GM23338 (cell line): ENCODE results near the gene TEKT4.

ENCODE experiments used
- CREB1 ChIP-seq: fragments of 250-450 bp; sonication (Bioruptor Pico); IDR thresholded peaks from 2 replicates; pipeline ENCODE4 v1.5.0; 2020; ENCODE audit warnings: low read depth, mild to moderate bottlenecking, moderate library complexity
- EZH2 ChIP-seq: fragments of 200-600 bp; sonication (generic); IDR thresholded peaks from one replicate; pipeline ENCODE4 v1.8.0; 2017; ENCODE audit warnings: antibody characterized with exemption, mild to moderate bottlenecking, low read depth; ENCODE audit not compliant: unreplicated experiment
- EZH2phosphoT487 ChIP-seq: fragments of 200-600 bp; sonication (generic); IDR thresholded peaks from one replicate; pipeline ENCODE4 v1.8.1; 2018; ENCODE audit warnings: antibody characterized with exemption; ENCODE audit not compliant: unreplicated experiment
- JUNB ChIP-seq: IDR thresholded peaks from one replicate; pipeline ENCODE4 v1.6.1; 2016; ENCODE audit warnings: antibody characterized with exemption; ENCODE audit not compliant: unreplicated experiment
- NANOG ChIP-seq: IDR thresholded peaks from 2 replicates; pipeline ENCODE4 v1.6.1; 2016; ENCODE audit warnings: antibody characterized with exemption, borderline replicate concordance
- POLR2AphosphoS5 ChIP-seq: IDR thresholded peaks from 2 replicates; pipeline ENCODE4 v1.6.1; 2016; ENCODE audit warnings: antibody characterized with exemption, low read depth
- STAT1 ChIP-seq: IDR thresholded peaks from one replicate; pipeline ENCODE4 v1.6.1; 2016; ENCODE audit warnings: antibody characterized with exemption; ENCODE audit not compliant: unreplicated experiment
- ZNF331 ChIP-seq: fragments of 250-450 bp; sonication (Bioruptor Pico); IDR thresholded peaks from 2 replicates; pipeline ENCODE4 v1.5.0; 2020; ENCODE audit warnings: low read depth, mild to moderate bottlenecking, moderate library complexity
- TF ChIP-seq, protein P1 (sequence below), 2 experiments: fragments of 200-600 bp in 1 of 2; sonication (generic) in 1 of 2; conservative IDR thresholded peaks; 2 replicates each; pipeline versions ENCODE4 v1.5.1 to v1.6.1; 2016 to 2017; ENCODE audit warnings: antibody characterized with exemption in 2 of 2, low read depth in 2 of 2, mild to moderate bottlenecking in 2 of 2, moderate library complexity in 1 of 2
- TF ChIP-seq, protein P2 (sequence below): fragments of 250-450 bp; sonication (Bioruptor Pico); IDR thresholded peaks from 2 replicates; pipeline ENCODE4 v1.5.0; 2020; ENCODE audit warnings: mild to moderate bottlenecking, moderate library complexity
- TF ChIP-seq, protein P3 (sequence below): IDR thresholded peaks from 2 replicates; pipeline ENCODE4 v1.6.1; 2016; ENCODE audit warnings: antibody characterized with exemption
- TF ChIP-seq, protein P4 (sequence below): IDR thresholded peaks from one replicate; pipeline ENCODE4 v1.6.1; 2018; ENCODE audit warnings: antibody characterized with exemption; ENCODE audit not compliant: unreplicated experiment

DNA sequence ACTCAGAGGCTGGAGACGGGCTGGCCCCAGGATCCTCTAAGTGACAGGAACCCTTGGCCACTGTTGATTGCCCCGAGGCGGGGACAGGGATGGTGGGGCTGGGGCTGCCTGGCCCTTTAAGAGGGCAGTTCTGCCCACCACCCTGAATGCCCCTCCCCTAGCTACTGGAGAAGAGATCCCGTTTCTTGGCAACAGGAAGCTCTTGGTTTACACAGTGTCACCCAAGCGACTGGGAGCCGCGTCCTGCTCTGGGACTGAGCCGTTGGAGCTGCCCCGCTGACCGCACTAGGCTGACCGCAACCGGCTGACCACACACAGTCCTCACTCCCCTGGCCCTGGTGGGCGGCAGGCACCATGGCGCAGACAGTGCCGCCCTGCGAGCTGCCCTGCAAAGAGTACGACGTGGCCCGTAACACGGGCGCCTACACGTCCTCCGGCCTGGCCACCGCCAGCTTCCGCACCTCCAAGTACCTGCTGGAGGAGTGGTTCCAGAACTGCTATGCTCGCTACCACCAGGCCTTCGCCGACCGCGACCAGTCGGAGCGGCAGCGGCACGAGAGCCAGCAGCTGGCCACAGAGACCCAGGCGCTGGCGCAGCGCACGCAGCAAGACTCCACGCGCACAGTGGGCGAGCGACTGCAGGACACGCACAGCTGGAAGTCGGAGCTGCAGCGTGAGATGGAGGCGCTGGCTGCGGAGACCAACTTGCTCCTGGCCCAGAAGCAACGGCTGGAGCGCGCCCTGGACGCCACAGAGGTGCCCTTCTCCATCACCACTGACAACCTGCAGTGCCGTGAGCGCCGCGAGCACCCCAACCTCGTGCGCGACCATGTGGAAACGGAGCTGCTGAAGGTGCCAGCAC is at the start of gene TEKT4:
- TF ChIP-seq POLR2AphosphoS5, result no peak
- no peak for TF ChIP-seq JUNB
- TF ChIP-seq, protein P1, sequence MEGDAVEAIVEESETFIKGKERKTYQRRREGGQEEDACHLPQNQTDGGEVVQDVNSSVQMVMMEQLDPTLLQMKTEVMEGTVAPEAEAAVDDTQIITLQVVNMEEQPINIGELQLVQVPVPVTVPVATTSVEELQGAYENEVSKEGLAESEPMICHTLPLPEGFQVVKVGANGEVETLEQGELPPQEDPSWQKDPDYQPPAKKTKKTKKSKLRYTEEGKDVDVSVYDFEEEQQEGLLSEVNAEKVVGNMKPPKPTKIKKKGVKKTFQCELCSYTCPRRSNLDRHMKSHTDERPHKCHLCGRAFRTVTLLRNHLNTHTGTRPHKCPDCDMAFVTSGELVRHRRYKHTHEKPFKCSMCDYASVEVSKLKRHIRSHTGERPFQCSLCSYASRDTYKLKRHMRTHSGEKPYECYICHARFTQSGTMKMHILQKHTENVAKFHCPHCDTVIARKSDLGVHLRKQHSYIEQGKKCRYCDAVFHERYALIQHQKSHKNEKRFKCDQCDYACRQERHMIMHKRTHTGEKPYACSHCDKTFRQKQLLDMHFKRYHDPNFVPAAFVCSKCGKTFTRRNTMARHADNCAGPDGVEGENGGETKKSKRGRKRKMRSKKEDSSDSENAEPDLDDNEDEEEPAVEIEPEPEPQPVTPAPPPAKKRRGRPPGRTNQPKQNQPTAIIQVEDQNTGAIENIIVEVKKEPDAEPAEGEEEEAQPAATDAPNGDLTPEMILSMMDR (conservative IDR thresholded peaks at IDR 0.05; ENCODE audit: low read depth in 2 of 2), result no peak
- peak; percentile 29 for TF ChIP-seq EZH2
- TF ChIP-seq, protein P2, sequence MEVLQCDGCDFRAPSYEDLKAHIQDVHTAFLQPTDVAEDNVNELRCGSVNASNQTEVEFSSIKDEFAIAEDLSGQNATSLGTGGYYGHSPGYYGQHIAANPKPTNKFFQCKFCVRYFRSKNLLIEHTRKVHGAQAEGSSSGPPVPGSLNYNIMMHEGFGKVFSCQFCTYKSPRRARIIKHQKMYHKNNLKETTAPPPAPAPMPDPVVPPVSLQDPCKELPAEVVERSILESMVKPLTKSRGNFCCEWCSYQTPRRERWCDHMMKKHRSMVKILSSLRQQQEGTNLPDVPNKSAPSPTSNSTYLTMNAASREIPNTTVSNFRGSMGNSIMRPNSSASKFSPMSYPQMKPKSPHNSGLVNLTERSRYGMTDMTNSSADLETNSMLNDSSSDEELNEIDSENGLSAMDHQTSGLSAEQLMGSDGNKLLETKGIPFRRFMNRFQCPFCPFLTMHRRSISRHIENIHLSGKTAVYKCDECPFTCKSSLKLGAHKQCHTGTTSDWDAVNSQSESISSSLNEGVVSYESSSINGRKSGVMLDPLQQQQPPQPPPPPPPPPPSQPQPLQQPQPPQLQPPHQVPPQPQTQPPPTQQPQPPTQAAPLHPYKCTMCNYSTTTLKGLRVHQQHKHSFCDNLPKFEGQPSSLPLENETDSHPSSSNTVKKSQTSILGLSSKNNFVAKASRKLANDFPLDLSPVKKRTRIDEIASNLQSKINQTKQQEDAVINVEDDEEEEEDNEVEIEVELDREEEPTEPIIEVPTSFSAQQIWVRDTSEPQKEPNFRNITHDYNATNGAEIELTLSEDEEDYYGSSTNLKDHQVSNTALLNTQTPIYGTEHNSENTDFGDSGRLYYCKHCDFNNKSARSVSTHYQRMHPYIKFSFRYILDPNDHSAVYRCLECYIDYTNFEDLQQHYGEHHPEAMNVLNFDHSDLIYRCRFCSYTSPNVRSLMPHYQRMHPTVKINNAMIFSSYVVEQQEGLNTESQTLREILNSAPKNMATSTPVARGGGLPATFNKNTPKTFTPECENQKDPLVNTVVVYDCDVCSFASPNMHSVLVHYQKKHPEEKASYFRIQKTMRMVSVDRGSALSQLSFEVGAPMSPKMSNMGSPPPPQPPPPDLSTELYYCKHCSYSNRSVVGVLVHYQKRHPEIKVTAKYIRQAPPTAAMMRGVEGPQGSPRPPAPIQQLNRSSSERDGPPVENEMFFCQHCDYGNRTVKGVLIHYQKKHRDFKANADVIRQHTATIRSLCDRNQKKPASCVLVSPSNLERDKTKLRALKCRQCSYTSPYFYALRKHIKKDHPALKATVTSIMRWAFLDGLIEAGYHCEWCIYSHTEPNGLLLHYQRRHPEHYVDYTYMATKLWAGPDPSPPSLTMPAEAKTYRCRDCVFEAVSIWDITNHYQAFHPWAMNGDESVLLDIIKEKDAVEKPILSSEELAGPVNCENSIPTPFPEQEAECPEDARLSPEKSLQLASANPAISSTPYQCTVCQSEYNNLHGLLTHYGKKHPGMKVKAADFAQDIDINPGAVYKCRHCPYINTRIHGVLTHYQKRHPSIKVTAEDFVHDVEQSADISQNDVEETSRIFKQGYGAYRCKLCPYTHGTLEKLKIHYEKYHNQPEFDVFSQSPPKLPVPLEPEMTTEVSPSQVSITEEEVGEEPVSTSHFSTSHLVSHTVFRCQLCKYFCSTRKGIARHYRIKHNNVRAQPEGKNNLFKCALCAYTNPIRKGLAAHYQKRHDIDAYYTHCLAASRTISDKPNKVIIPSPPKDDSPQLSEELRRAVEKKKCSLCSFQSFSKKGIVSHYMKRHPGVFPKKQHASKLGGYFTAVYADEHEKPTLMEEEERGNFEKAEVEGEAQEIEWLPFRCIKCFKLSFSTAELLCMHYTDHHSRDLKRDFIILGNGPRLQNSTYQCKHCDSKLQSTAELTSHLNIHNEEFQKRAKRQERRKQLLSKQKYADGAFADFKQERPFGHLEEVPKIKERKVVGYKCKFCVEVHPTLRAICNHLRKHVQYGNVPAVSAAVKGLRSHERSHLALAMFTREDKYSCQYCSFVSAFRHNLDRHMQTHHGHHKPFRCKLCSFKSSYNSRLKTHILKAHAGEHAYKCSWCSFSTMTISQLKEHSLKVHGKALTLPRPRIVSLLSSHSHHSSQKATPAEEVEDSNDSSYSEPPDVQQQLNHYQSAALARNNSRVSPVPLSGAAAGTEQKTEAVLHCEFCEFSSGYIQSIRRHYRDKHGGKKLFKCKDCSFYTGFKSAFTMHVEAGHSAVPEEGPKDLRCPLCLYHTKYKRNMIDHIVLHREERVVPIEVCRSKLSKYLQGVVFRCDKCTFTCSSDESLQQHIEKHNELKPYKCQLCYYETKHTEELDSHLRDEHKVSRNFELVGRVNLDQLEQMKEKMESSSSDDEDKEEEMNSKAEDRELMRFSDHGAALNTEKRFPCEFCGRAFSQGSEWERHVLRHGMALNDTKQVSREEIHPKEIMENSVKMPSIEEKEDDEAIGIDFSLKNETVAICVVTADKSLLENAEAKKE, result no peak
- no peak for TF ChIP-seq EZH2phosphoT487
- TF ChIP-seq, protein P3, sequence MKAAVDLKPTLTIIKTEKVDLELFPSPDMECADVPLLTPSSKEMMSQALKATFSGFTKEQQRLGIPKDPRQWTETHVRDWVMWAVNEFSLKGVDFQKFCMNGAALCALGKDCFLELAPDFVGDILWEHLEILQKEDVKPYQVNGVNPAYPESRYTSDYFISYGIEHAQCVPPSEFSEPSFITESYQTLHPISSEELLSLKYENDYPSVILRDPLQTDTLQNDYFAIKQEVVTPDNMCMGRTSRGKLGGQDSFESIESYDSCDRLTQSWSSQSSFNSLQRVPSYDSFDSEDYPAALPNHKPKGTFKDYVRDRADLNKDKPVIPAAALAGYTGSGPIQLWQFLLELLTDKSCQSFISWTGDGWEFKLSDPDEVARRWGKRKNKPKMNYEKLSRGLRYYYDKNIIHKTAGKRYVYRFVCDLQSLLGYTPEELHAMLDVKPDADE, result no peak
- TF ChIP-seq CREB1, result no peak
- TF ChIP-seq, protein P4, sequence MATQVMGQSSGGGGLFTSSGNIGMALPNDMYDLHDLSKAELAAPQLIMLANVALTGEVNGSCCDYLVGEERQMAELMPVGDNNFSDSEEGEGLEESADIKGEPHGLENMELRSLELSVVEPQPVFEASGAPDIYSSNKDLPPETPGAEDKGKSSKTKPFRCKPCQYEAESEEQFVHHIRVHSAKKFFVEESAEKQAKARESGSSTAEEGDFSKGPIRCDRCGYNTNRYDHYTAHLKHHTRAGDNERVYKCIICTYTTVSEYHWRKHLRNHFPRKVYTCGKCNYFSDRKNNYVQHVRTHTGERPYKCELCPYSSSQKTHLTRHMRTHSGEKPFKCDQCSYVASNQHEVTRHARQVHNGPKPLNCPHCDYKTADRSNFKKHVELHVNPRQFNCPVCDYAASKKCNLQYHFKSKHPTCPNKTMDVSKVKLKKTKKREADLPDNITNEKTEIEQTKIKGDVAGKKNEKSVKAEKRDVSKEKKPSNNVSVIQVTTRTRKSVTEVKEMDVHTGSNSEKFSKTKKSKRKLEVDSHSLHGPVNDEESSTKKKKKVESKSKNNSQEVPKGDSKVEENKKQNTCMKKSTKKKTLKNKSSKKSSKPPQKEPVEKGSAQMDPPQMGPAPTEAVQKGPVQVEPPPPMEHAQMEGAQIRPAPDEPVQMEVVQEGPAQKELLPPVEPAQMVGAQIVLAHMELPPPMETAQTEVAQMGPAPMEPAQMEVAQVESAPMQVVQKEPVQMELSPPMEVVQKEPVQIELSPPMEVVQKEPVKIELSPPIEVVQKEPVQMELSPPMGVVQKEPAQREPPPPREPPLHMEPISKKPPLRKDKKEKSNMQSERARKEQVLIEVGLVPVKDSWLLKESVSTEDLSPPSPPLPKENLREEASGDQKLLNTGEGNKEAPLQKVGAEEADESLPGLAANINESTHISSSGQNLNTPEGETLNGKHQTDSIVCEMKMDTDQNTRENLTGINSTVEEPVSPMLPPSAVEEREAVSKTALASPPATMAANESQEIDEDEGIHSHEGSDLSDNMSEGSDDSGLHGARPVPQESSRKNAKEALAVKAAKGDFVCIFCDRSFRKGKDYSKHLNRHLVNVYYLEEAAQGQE, result no peak
- no peak for TF ChIP-seq NANOG
- no peak for TF ChIP-seq ZNF331 (CRISPR knock-in tag)
- TF ChIP-seq STAT1, result no peak
